Neuronal stem cell (in vitro differentiated cells): Measurements from ENCODE around the gene MICALL2.

ENCODE experiments used
- DNase-seq: peaks from one replicate; pipeline ENCODE4 v3.0.0-alpha.2; 2013; ENCODE audit warnings: low spot score
- H2AFZ ChIP-seq: one replicate; pipeline ENCODE4 v1.6.1; 2013; ENCODE audit warnings: mild to moderate bottlenecking, low read length, inconsistent platforms
- H2AK5ac ChIP-seq: 2 replicates; pipeline ENCODE4 v1.6.1; 2013; ENCODE audit warnings: low read depth, mild to moderate bottlenecking, inconsistent platforms, low read length, moderate library complexity, mixed read lengths
- H2BK120ac ChIP-seq: 2 replicates; pipeline ENCODE4 v1.6.1; 2013; ENCODE audit warnings: low read depth, mild to moderate bottlenecking, inconsistent platforms, low read length, moderate library complexity, mixed read lengths
- H2BK12ac ChIP-seq: one replicate; pipeline ENCODE4 v1.6.1; 2013; ENCODE audit warnings: low read length, inconsistent platforms
- H2BK15ac ChIP-seq: 2 replicates; pipeline ENCODE4 v1.6.1; 2013; ENCODE audit warnings: mild to moderate bottlenecking, low read length, inconsistent platforms, mixed read lengths
- H2BK5ac ChIP-seq: one replicate; pipeline ENCODE4 v1.6.1; 2013; ENCODE audit warnings: inconsistent platforms, mild to moderate bottlenecking, low read length, moderate library complexity
- H3K14ac ChIP-seq: one replicate; pipeline ENCODE4 v1.6.1; 2013; ENCODE audit warnings: low read length, inconsistent platforms
- H3K18ac ChIP-seq: 2 replicates; pipeline ENCODE4 v1.6.1; 2013; ENCODE audit warnings: low read length, inconsistent platforms
- H3K23ac ChIP-seq: 2 replicates; pipeline ENCODE4 v1.6.1; 2013; ENCODE audit warnings: low read depth, mild to moderate bottlenecking, mixed read lengths, low read length, inconsistent platforms; ENCODE audit not compliant: poor library complexity
- H3K27ac ChIP-seq: replicated peaks from 3 replicates; pipeline ENCODE4 v1.5.1; 2013; ENCODE audit warnings: low read length, inconsistent platforms
- H3K27me3 ChIP-seq, 3 experiments: 2 replicates each; pipeline ENCODE4 v1.6.1; 2013; ENCODE audit warnings: low read length in 3 of 3, mild to moderate bottlenecking in 2 of 3, inconsistent platforms in 1 of 3, low read depth in 1 of 3, mixed read lengths in 1 of 3, moderate library complexity in 1 of 3; ENCODE audit not compliant: control insufficient read depth in 3 of 3, insufficient read depth in 3 of 3
- H3K36me3 ChIP-seq, 2 donors: replicated peaks in 1 of 2; 2 replicates each; pipeline ENCODE4 v1.6.1; 2013; ENCODE audit warnings: low read length in 2 of 2; ENCODE audit not compliant: control insufficient read depth in 2 of 2, insufficient read depth in 2 of 2
- H3K4ac ChIP-seq: 2 replicates; pipeline ENCODE4 v1.6.1; 2013; ENCODE audit warnings: inconsistent platforms, mild to moderate bottlenecking, low read length, moderate library complexity
- H3K4me1 ChIP-seq, 2 donors: 1 replicate in 1 of 2; 2 replicates in 1 of 2; pipeline ENCODE4 v1.6.1; 2013; ENCODE audit warnings: low read length in 2 of 2, low read depth in 1 of 2; ENCODE audit not compliant: control insufficient read depth in 2 of 2, insufficient read depth in 1 of 2
- H3K4me2 ChIP-seq: one replicate; pipeline ENCODE4 v1.6.1; 2013; ENCODE audit warnings: mild to moderate bottlenecking, low read length, inconsistent platforms; ENCODE audit not compliant: insufficient read depth, poor library complexity, severe bottlenecking
- H3K4me3 ChIP-seq, 2 donors: 2 replicates each; pipeline ENCODE4 v1.5.1; 2013; ENCODE audit warnings: low read length in 2 of 2, mild to moderate bottlenecking in 2 of 2, inconsistent platforms in 1 of 2, moderate library complexity in 1 of 2
- H3K79me1 ChIP-seq: one replicate; pipeline ENCODE4 v1.6.1; 2013; ENCODE audit warnings: low read depth, mild to moderate bottlenecking, inconsistent platforms, low read length, moderate library complexity
- H3K9ac ChIP-seq: one replicate; pipeline ENCODE4 v1.6.1; 2013; ENCODE audit warnings: mild to moderate bottlenecking, low read depth, low read length, inconsistent platforms; ENCODE audit not compliant: poor library complexity
- H3K9me3 ChIP-seq, 2 donors: replicated peaks in 1 of 2; 2 replicates each; pipeline versions ENCODE3 to v1.6.1; 2013; ENCODE audit warnings: low read length in 2 of 2, mild to moderate bottlenecking in 2 of 2, inconsistent platforms in 1 of 2, low read depth in 1 of 2, mixed read lengths in 1 of 2, moderate library complexity in 1 of 2; ENCODE audit not compliant: control insufficient read depth in 2 of 2, insufficient read depth in 1 of 2
- H4K8ac ChIP-seq: one replicate; pipeline ENCODE4 v1.6.1; 2013; ENCODE audit warnings: low read depth, mild to moderate bottlenecking, inconsistent platforms, low read length, moderate library complexity
- H4K91ac ChIP-seq: one replicate; pipeline ENCODE4 v1.6.1; 2013; ENCODE audit warnings: low read length, low read depth, mild to moderate bottlenecking, inconsistent platforms; ENCODE audit not compliant: poor library complexity
- WGBS, 2 donors: extraction: QIAGEN DNeasy Blood & Tissue Kit; methylation state at CpG; one replicate each; pipeline ENCODE4 v1.1.7; 2013; ENCODE audit warnings: missing lambda C conversion rate in 2 of 2, mixed read lengths in 1 of 2; ENCODE audit not compliant: insufficient read length in 2 of 2, insufficient replicate concordance in 1 of 2; ENCODE audit errors: extremely low coverage in 2 of 2; 5-methylcytosine and 5-hydroxymethylcytosine counted together

The MICALL2 gene

DNA sequence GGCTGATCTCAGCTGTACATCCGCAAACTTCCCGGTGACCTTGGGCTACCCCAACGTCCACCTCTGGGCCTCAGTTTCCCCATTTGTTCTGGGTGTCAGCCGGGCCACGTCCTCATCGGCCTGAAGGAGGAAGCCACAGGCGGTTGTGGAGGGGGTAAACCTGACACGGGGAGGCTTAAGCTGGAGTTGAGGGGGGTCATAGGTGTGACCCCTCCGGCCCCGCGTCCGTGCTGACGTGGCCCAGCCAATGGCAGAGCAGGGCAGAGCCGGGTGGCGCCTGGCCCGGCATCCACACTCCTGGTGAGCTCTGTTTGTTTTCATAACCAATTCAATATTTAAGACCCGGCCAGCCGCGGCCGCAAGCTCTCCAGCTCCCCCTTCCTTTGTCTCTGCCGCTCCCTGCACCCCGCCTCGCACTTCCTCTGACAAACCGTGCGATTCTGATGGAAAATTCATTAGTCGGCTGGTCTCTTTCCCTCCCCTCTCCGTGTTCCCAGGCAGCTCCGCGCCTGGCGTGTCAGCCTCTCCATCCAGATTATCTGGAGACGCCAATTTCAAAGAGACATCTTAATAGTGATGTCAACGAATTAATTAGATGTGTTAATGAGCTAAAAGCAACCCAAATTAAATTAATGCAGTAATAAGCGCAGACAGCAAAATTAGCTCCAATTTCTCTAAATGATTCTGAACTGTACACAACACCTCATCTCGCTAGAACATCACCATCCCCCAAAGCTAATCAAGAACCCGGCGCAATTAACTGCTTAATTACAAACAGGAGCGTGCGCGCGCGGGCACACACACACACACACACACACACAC lies 55.4 kb downstream of the MICALL2 start:
- H3K4ac ChIP-seq = no peak overlapping the region
- H3K9ac ChIP-seq = peak overlapping the region; percentile 68
- no peak overlapping the region for H2BK5ac ChIP-seq
- DNase-seq = peak; percentile 31
- H2BK15ac ChIP-seq = peak overlapping the region; percentile 87
- H2BK12ac ChIP-seq = peak overlapping the region; percentile 92
- peak overlapping the region; percentile 92 for H3K23ac ChIP-seq
- H3K36me3 ChIP-seq = no peaks in the 10 kb centered on the region
- peak overlapping the region; percentile 64 for H3K4me2 ChIP-seq
- peak overlapping the region; percentile 9 for H3K14ac ChIP-seq
- WGBS, 2 donors = no CpG with 5 or more reads among the region's 41 CpGs
- H2AFZ ChIP-seq = peak overlapping the region; percentile 65
- no peak overlapping the region for H3K27ac ChIP-seq
- H3K79me1 ChIP-seq = peaks cover 4% of the 10 kb centered on the region
- peak overlapping the region; percentile 26 for H2BK120ac ChIP-seq
- H4K91ac ChIP-seq = no peak overlapping the region
- H3K4me1 ChIP-seq = peaks cover 6 to 7% of the 10 kb centered on the region in 2 donors
- peak overlapping the region; percentile 96 for H3K18ac ChIP-seq
- H3K9me3 ChIP-seq = peaks cover 3 to 4% of the 10 kb centered on the region in 2 donors
- no peak overlapping the region for H4K8ac ChIP-seq
- peaks cover 0 to 71% (median 38%) of the 10 kb centered on the region in 3 experiments for H3K27me3 ChIP-seq
- H3K4me3 ChIP-seq = no peak overlapping the region
- peak overlapping the region; percentile 71 for H2AK5ac ChIP-seq

DNA sequence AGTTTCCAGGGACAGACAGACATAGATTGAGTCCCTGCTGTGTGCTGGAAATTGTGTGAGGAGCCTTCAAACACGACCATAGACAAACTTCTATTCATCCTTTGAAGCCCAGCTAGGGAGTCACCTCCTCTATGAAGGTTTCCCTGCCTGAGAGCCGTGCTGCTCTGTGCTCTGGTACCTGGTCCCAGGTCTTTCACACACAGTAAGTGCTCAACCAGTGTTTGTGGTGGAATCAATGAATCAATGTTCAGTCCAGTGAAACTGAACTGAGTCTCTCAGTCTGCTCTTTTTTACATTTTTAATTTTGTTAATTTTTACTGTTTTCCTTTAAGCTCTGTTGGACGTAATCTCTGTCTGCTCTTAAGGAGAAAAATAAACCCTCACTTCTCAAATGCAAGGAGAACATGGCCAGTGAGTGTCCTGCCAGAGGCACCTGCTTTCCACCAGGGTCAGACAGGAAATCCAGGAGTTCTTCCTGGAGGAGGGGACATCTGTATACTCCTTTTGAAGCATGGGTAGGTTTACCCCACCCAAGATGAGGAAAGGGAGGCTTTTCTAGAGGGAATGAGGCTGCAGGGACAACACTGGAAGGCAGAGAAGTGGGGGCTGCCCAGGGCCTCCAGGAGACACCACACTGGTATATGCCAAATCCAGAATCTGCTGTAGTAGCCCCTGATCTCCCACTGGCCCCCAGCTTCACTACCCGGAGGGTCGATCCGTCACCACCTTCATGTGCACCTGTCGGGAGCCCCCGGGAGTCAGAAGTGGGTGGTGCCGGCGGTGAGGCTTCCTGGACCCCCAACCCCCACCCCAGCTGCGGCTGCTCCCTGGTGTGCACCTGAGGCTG lies 56.3 kb downstream of the MICALL2 start:
- whole genome bisulfite sequencing, 2 donors = no CpG with 5 or more reads among the region's 11 CpGs

DNA sequence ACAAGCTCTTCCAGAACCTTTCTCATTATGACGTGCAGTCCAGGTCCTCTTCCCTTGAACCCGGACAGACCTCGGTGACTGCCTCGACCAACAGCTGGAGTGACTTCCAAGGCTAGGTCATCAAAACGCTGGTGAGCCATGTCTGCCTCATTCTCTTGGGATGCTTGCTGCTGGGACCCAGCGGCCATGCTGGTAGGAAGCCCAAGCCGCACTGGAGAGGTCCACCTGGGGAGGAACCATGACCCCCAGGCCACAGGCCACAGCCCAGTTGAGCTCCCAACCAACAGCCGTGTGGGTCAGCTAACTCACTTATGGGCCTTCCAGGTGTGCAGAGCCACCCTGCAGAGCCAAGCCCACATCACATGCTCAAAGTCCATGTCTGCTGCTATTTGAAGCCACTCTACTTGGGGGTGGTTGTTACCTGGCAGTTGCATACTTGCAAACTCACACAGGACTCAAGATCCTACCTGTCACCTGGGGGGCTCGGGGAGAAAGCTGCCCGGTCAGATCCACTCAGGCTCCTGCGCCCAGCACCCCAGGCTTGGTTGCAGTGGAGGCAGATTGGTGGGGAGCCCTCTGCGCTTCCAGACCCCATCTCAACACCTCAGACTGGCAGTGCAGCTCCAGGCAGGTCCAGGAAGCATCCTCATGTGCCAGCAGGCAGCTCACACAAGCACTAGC lies 57.0 kb downstream of the MICALL2 start:
- Histone ChIP-seq H3K79me1 (peaks cover 4% of the 10 kb centered on the region), H2AFZ (no peak overlapping the region), H3K27ac (no peak overlapping the region), H2BK5ac (no peak overlapping the region), H3K14ac (no peak overlapping the region), H3K27me3 (peaks cover 0 to 55% (median 38%) of the 10 kb centered on the region in 3 experiments), H3K4me1 (peaks cover 3 to 6% of the 10 kb centered on the region in 2 donors), H3K36me3 (no peaks in the 10 kb centered on the region), H3K4ac (no peak overlapping the region), H2BK120ac (no peak overlapping the region), H2BK15ac (no peak overlapping the region), H2BK12ac (no peak overlapping the region), H3K18ac (no peak overlapping the region), H4K8ac (no peak overlapping the region), H3K4me2 (no peak overlapping the region), H3K23ac (no peak overlapping the region), H3K9ac (peak overlapping the region; percentile 38), H2AK5ac (peak overlapping the region; percentile 63), H3K4me3 (peak overlapping the region in 1 of 2 donors; percentile 45), H4K91ac (no peak overlapping the region), H3K9me3 (peaks cover 3 to 4% of the 10 kb centered on the region in 2 donors)
- no CpG with 5 or more reads among the region's 12 CpGs for WGBS, 2 donors
- no peak for DNase-seq

More for the DNA sequence above, 56.3 kb downstream of the MICALL2 start:
- Histone ChIP-seq H3K27ac (no peak overlapping the region), H3K18ac (peak overlapping the region; percentile 96), H3K4me1 (peaks cover 6 to 7% of the 10 kb centered on the region in 2 donors), H3K4me3 (no peak overlapping the region), H2AFZ (no peak overlapping the region), H3K23ac (peak overlapping the region; percentile 78), H3K9me3 (peaks cover 3 to 4% of the 10 kb centered on the region in 2 donors), H2AK5ac (peak overlapping the region; percentile 71), H4K8ac (no peak overlapping the region), H2BK15ac (peak overlapping the region; percentile 87), H2BK12ac (peak overlapping the region; percentile 92), H2BK120ac (peak overlapping the region; percentile 26), H3K36me3 (no peaks in the 10 kb centered on the region), H3K4me2 (no peak overlapping the region), H3K79me1 (peaks cover 4% of the 10 kb centered on the region), H3K9ac (no peak overlapping the region), H3K4ac (no peak overlapping the region), H2BK5ac (no peak overlapping the region), H3K14ac (peak overlapping the region; percentile 9), H3K27me3 (peaks cover 0 to 63% (median 38%) of the 10 kb centered on the region in 3 experiments), H4K91ac (no peak overlapping the region)
- DNase-seq = no peak
